Gastroesophageal sphincter (tissue), 4 donors: Measurements from ENCODE around the gene ATP9A. TPM values are rescaled to one million over a fixed set of nuclear protein-coding genes. Genes with fewer than 3 reads are reported as not detected.
"Not testable (repeated sequence)": the region's sequence is repeated elsewhere in the genome, so short reads cannot be mapped to it uniquely, and the experiment has no call there.

ENCODE experiments used
- ATAC-seq: fragments of 150-250 bp; one replicate; pipeline ENCODE4 v1.9.1; 2016; ENCODE audit warnings: mild to moderate bottlenecking, moderate library complexity
- H3K27ac ChIP-seq, 4 donors: fragments of 200-600 bp; sonication (generic) in 3 of 4; 1 replicate in 3 of 4; 2 replicates in 1 of 4; pipeline ENCODE4 v1.5.1; 2016 to 2019
- H3K27me3 ChIP-seq: fragments of 200-600 bp; sonication (generic); one replicate; pipeline ENCODE4 v1.5.1; 2019
- H3K36me3 ChIP-seq, 2 donors: fragments of 200-600 bp; sonication (generic); one replicate each; pipeline ENCODE4 v1.5.1; 2019; ENCODE audit warnings: control low read depth in 1 of 2
- H3K4me1 ChIP-seq, 3 donors: fragments of 200-600 bp; sonication (generic); 1 replicate in 2 of 3; 2 replicates in 1 of 3; pipeline ENCODE4 v1.5.1; 2016 to 2019; ENCODE audit warnings: control low read depth in 2 of 3
- H3K4me3 ChIP-seq, 2 donors: fragments of 200-600 bp; sonication (generic); one replicate each; pipeline ENCODE4 v1.5.1; 2019; ENCODE audit warnings: mild to moderate bottlenecking in 1 of 2, moderate library complexity in 1 of 2
- H3K9me3 ChIP-seq, 3 donors: fragments of 200-600 bp; sonication (generic); one replicate each; pipeline ENCODE4 v1.5.1; 2017 to 2019; ENCODE audit warnings: control low read depth in 2 of 3
- CTCF ChIP-seq, 4 experiments: fragments of 200-600 bp in 2 of 4; fragments of 450-650 bp in 2 of 4; sonication (generic) in 1 of 4; IDR thresholded peaks; one replicate each; pipeline ENCODE4 v1.5.1; 2017 to 2019; ENCODE audit warnings: antibody characterized with exemption in 4 of 4, mild to moderate bottlenecking in 2 of 4, moderate library complexity in 2 of 4
- EP300 ChIP-seq: sonication (generic); formaldehyde crosslinking; IDR thresholded peaks from one replicate; pipeline ENCODE4 v1.6.1; 2017; ENCODE audit warnings: antibody characterized with exemption, mild to moderate bottlenecking
- POLR2A ChIP-seq, 2 donors: fragments of 450-650 bp; IDR thresholded peaks; one replicate each; pipeline ENCODE4 v1.6.1; 2017; ENCODE audit warnings: antibody characterized with exemption in 2 of 2, mild to moderate bottlenecking in 2 of 2, moderate library complexity in 1 of 2
- POLR2AphosphoS5 ChIP-seq: sonication (generic); formaldehyde crosslinking; IDR thresholded peaks from one replicate; pipeline ENCODE4 v1.6.1; 2017; ENCODE audit warnings: antibody characterized with exemption
- WGBS, 2 donors: methylation state at CpG; one replicate each; pipeline ENCODE4 v1.1.5; 2018; ENCODE audit warnings: low coverage in 1 of 2; 5-methylcytosine and 5-hydroxymethylcytosine counted together
- total RNA-seq, 4 donors: library from RNA; depleted of rRNA; stranded (reverse); fragments of >200 nt; gene quantifications; one replicate each; pipeline ENCODE4 v1.1.0, GENCODE V29; 2016

The ATP9A gene
- total RNA-seq, 4 donors from 2014 or later = 49.3 to 80.2 (median 57.7) TPM

GRCh38 chr20:51738877-51739447 lies 29.2 kb downstream of the ATP9A start:
- 100% methylated on average over 1 to 8 of the region's 12 CpGs for WGBS, 2 donors
- no peak for TF ChIP-seq EP300
- no peak for TF ChIP-seq CTCF (IDR thresholded peaks at IDR 0.05)
- TF ChIP-seq POLR2AphosphoS5 = no peak
- no peak for TF ChIP-seq POLR2A (IDR thresholded peaks at IDR 0.05)
- H3K36me3 ChIP-seq = no peaks in the 10 kb centered on the region

GRCh38 chr20:51738261-51738660 lies 29.9 kb downstream of the ATP9A start:
- ATAC-seq, H3K27me3 ChIP-seq, H3K27ac ChIP-seq, H3K36me3 ChIP-seq, H3K9me3 ChIP-seq, H3K4me3 ChIP-seq: not testable (repeated sequence)
- H3K4me1 ChIP-seq = peaks cover 0 to 37% (median 11%) of the 10 kb centered on the region in 3 donors
- WGBS, 2 donors = 93 to 100% methylated on average over 4 to 12 of the region's 15 CpGs

More at GRCh38 chr20:51738877-51739447, 29.2 kb downstream of the ATP9A start:
- no peaks in the 10 kb centered on the region for H3K9me3 ChIP-seq
- H3K27me3 ChIP-seq = no peaks in the 10 kb centered on the region
- no peak for ATAC-seq
- no peak overlapping the region for H3K27ac ChIP-seq
- peaks cover 0 to 38% (median 11%) of the 10 kb centered on the region in 3 donors for H3K4me1 ChIP-seq
- H3K4me3 ChIP-seq = no peak overlapping the region

- no peak for TF ChIP-seq POLR2AphosphoS5
- TF ChIP-seq POLR2A (IDR thresholded peaks at IDR 0.05) = no peak
- no peak for TF ChIP-seq EP300
- no peak for TF ChIP-seq CTCF (IDR thresholded peaks at IDR 0.05)
- H3K27me3 ChIP-seq = no peaks in the 10 kb centered on the region
- H3K4me1 ChIP-seq = peaks cover 4 to 37% (median 12%) of the 10 kb centered on the region in 3 donors
- no peak overlapping the region for H3K4me3 ChIP-seq
- no peak overlapping the region for H3K27ac ChIP-seq
- WGBS, 2 donors = 92 to 100% methylated on average over 2 to 4 of the region's 5 CpGs
- H3K36me3 ChIP-seq = no peaks in the 10 kb centered on the region
- no peaks in the 10 kb centered on the region for H3K9me3 ChIP-seq
- ATAC-seq = no peak
Observed at GRCh38 chr20:51736947-51737346, 31.2 kb downstream of the ATP9A start.

- peaks cover 5 to 42% (median 13%) of the 10 kb centered on the region in 3 donors for H3K4me1 ChIP-seq
- TF ChIP-seq POLR2A (IDR thresholded peaks at IDR 0.05) = no peak
- TF ChIP-seq POLR2AphosphoS5 = no peak
- no peak for TF ChIP-seq CTCF (IDR thresholded peaks at IDR 0.05)
- no peak for TF ChIP-seq EP300
- H3K9me3 ChIP-seq = no peaks in the 10 kb centered on the region
- ATAC-seq = no peak
- H3K4me3 ChIP-seq = no peak overlapping the region
- 73 to 77% methylated on average over 4 to 11 of the region's 11 CpGs for WGBS, 2 donors
- no peak overlapping the region for H3K27ac ChIP-seq
- no peaks in the 10 kb centered on the region for H3K36me3 ChIP-seq
- H3K27me3 ChIP-seq = no peaks in the 10 kb centered on the region
Observed at GRCh38 chr20:51735728-51736600, 32.2 kb downstream of the ATP9A start.

- no peaks in the 10 kb centered on the region for H3K27me3 ChIP-seq
- H3K4me1 ChIP-seq = peaks cover 5 to 42% (median 13%) of the 10 kb centered on the region in 3 donors
- H3K4me3 ChIP-seq = no peak overlapping the region
- H3K36me3 ChIP-seq = no peaks in the 10 kb centered on the region
- ATAC-seq = no peak
- 29 to 64% methylated on average over 8 to 10 of the region's 13 CpGs for WGBS, 2 donors
- H3K27ac ChIP-seq = no peak overlapping the region
- no peaks in the 10 kb centered on the region for H3K9me3 ChIP-seq
- TF ChIP-seq CTCF (IDR thresholded peaks at IDR 0.05) (no peak), POLR2AphosphoS5 (no peak), POLR2A (IDR thresholded peaks at IDR 0.05) (no peak), EP300 (no peak)
Observed at GRCh38 chr20:51734876-51735720, 33.1 kb downstream of the ATP9A start.
